HG02884 (cell line): Measurements from ENCODE around the gene POLN.

ENCODE experiments used
- ATAC-seq: cut with Tn5 transposase; IDR thresholded peaks from one replicate; pipeline ENCODE4 v1.9.1; 2021; ENCODE audit warnings: mild to moderate bottlenecking, moderate library complexity; ENCODE audit not compliant: unreplicated experiment

Gene POLN

GRCh38 chr4:2072971-2073807 lies 168.7 kb downstream of the POLN start:
- no peak for ATAC-seq

GRCh38 chr4:2071912-2072867 lies 169.7 kb downstream of the POLN start:
- no peak for ATAC-seq

GRCh38 chr4:2071252-2071911 lies 170.5 kb downstream of the POLN start:
- no peak for ATAC-seq

GRCh38 chr4:2070421-2071251 lies 171.3 kb downstream of the POLN start:
- ATAC-seq: no peak

- no peak for ATAC-seq
These were observed 171.9 kb downstream of the POLN start for GRCh38 chr4:2069986-2070385.

- no peak for ATAC-seq
These were observed 172.6 kb downstream of the POLN start for GRCh38 chr4:2069161-2069971.

- ATAC-seq: no peak
These were observed 173.4 kb downstream of the POLN start for GRCh38 chr4:2068566-2068965.

- ATAC-seq: no peak
These were observed 173.8 kb downstream of the POLN start for GRCh38 chr4:2068198-2068470.

GRCh38 chr4:2067446-2068197 lies 174.3 kb downstream of the POLN start:
- ATAC-seq: no peak

GRCh38 chr4:2066571-2067445 lies 175.1 kb downstream of the POLN start:
- no peak for ATAC-seq

GRCh38 chr4:2066011-2066551 lies 175.8 kb downstream of the POLN start:
- ATAC-seq: no peak

- no peak for ATAC-seq
These were observed 176.6 kb downstream of the POLN start for GRCh38 chr4:2065106-2065930.

- no peak for ATAC-seq
These were observed 177.5 kb downstream of the POLN start for GRCh38 chr4:2064276-2064991.

GRCh38 chr4:2063557-2064275 lies 178.2 kb downstream of the POLN start:
- no peak for ATAC-seq

GRCh38 chr4:2062808-2063524 lies 179.0 kb downstream of the POLN start:
- no peak for ATAC-seq
